Activated CD4-positive, alpha-beta T cell treated with anti-CD3 and anti-CD28 coated beads, Interleukin-2, Interleukin-4, amounts not matched to agents 100 ng/mL and 50 ng/mL, durations not matched to agents 16 hours and 8 hours (primary cell): ENCODE measurements around the gene METTL26.

ENCODE experiments used
- DNase-seq: peaks from one replicate; pipeline ENCODE4 v3.0.0-alpha.2; 2020; ENCODE audit warnings: low spot score

METTL26 gene

GRCh38 chr16:595942-596735, 40.0 kb downstream of the METTL26 start:
- no peak for DNase-seq

- no peak for DNase-seq
Observed at GRCh38 chr16:595094-595528, 41.0 kb downstream of the METTL26 start.

- no peak for DNase-seq
Observed at GRCh38 chr16:593807-594206, 42.3 kb downstream of the METTL26 start.

GRCh38 chr16:593406-593805, 42.7 kb downstream of the METTL26 start:
- DNase-seq = no peak

- DNase-seq = no peak
Observed at GRCh38 chr16:592518-593306, 43.4 kb downstream of the METTL26 start.

- no peak for DNase-seq
Observed at GRCh38 chr16:591892-592517, 44.1 kb downstream of the METTL26 start.

- no peak for DNase-seq
Observed at GRCh38 chr16:591231-591630, 44.9 kb downstream of the METTL26 start.

- no peak for DNase-seq
Observed at GRCh38 chr16:590815-591200, 45.3 kb downstream of the METTL26 start.

- DNase-seq = no peak
Observed at GRCh38 chr16:590188-590814, 45.8 kb downstream of the METTL26 start.

GRCh38 chr16:589658-590187, 46.4 kb downstream of the METTL26 start, which contains the start of gene RAB40C:
TSS of gene RAB40C (plus strand) at chr16:590066. CDS start at chr16:590292, 226 bp downstream.
- DNase-seq = peak; percentile 99

GRCh38 chr16:588889-589657, 47.0 kb downstream of the METTL26 start:
- DNase-seq = peak; percentile 97

GRCh38 chr16:588639-588888, 47.5 kb downstream of the METTL26 start:
- peak; percentile 61 for DNase-seq

- no peak for DNase-seq
Observed at GRCh38 chr16:586645-587590, 49.2 kb downstream of the METTL26 start.

GRCh38 chr16:586047-586644, 50.0 kb downstream of the METTL26 start:
- DNase-seq = no peak

GRCh38 chr16:585351-585750, 50.8 kb downstream of the METTL26 start:
- DNase-seq = no peak
